GM12873 (cell line): Measurements from ENCODE around the gene NGEF.

Experiments
- CTCF ChIP-seq: IDR thresholded peaks from 2 replicates; pipeline ENCODE4 v1.5.1; 2012; ENCODE audit warnings: low read depth, mild to moderate bottlenecking, moderate library complexity, low read length, control low read depth; ENCODE audit not compliant: insufficient read depth; ENCODE audit errors: missing control alignments

The NGEF gene

GRCh38 chr2:232894251-232894650, 118.8 kb downstream of the NGEF start:
- TF ChIP-seq CTCF: no peak

GRCh38 chr2:232893834-232894233, 119.2 kb downstream of the NGEF start:
- TF ChIP-seq CTCF: no peak

- TF ChIP-seq CTCF: no peak
Observed at GRCh38 chr2:232892843-232893242, 120.2 kb downstream of the NGEF start.

GRCh38 chr2:232892221-232892620, 120.8 kb downstream of the NGEF start:
- TF ChIP-seq CTCF: no peak

GRCh38 chr2:232891621-232892071, 121.4 kb downstream of the NGEF start:
- TF ChIP-seq CTCF: no peak

- no peak for TF ChIP-seq CTCF
Observed at GRCh38 chr2:232890896-232891601, 122.0 kb downstream of the NGEF start.

GRCh38 chr2:232890536-232890895, 122.5 kb downstream of the NGEF start:
- no peak for TF ChIP-seq CTCF

GRCh38 chr2:232889876-232890401, 123.1 kb downstream of the NGEF start:
- TF ChIP-seq CTCF: no peak
